ENCODE results near the gene NRG2.

The NRG2 gene

GRCh38 chr5:139859013-139859412 is 184.1 kb downstream of the NRG2 start:
- TF ChIP-seq REST (IDR thresholded peaks at IDR 0.05; ENCODE audit: insufficient read depth in 1 of 2, low read depth in 2 of 2, low read length in 2 of 2) (no peak), POLR2AphosphoS5 (IDR thresholded peaks at IDR 0.05; ENCODE audit: low read depth, low read length) (no peak), FOXP2 (optimal IDR thresholded peaks at IDR 0.05; ENCODE audit: borderline replicate concordance, extremely low read depth, extremely low read length, insufficient read depth) (no peak), TAF1 (IDR thresholded peaks at IDR 0.05; ENCODE audit: borderline replicate concordance, insufficient read depth, low read length) (no peak), SIN3A (IDR thresholded peaks at IDR 0.05; ENCODE audit: borderline replicate concordance, insufficient read depth, low read length) (no peak)

GRCh38 chr5:139856714-139857113 is 186.4 kb downstream of the NRG2 start:
- no peak for TF ChIP-seq SIN3A (IDR thresholded peaks at IDR 0.05; ENCODE audit: borderline replicate concordance, insufficient read depth, low read length)
- no peak for TF ChIP-seq REST (IDR thresholded peaks at IDR 0.05; ENCODE audit: insufficient read depth in 1 of 2, low read depth in 2 of 2, low read length in 2 of 2)
- TF ChIP-seq FOXP2 (optimal IDR thresholded peaks at IDR 0.05; ENCODE audit: borderline replicate concordance, extremely low read depth, extremely low read length, insufficient read depth): no peak
- no peak for TF ChIP-seq POLR2AphosphoS5 (IDR thresholded peaks at IDR 0.05; ENCODE audit: low read depth, low read length)
- no peak for TF ChIP-seq TAF1 (IDR thresholded peaks at IDR 0.05; ENCODE audit: borderline replicate concordance, insufficient read depth, low read length)

GRCh38 chr5:139855946-139856540 is 187.1 kb downstream of the NRG2 start:
- TF ChIP-seq POLR2AphosphoS5 (IDR thresholded peaks at IDR 0.05; ENCODE audit: low read depth, low read length) (no peak), REST (IDR thresholded peaks at IDR 0.05; ENCODE audit: insufficient read depth in 1 of 2, low read depth in 2 of 2, low read length in 2 of 2) (no peak), TAF1 (IDR thresholded peaks at IDR 0.05; ENCODE audit: borderline replicate concordance, insufficient read depth, low read length) (no peak), FOXP2 (optimal IDR thresholded peaks at IDR 0.05; ENCODE audit: borderline replicate concordance, extremely low read depth, extremely low read length, insufficient read depth) (no peak), SIN3A (IDR thresholded peaks at IDR 0.05; ENCODE audit: borderline replicate concordance, insufficient read depth, low read length) (no peak)

- TF ChIP-seq POLR2AphosphoS5 (IDR thresholded peaks at IDR 0.05; ENCODE audit: low read depth, low read length) (no peak), REST (IDR thresholded peaks at IDR 0.05; ENCODE audit: insufficient read depth in 1 of 2, low read depth in 2 of 2, low read length in 2 of 2) (no peak), SIN3A (IDR thresholded peaks at IDR 0.05; ENCODE audit: borderline replicate concordance, insufficient read depth, low read length) (no peak), FOXP2 (optimal IDR thresholded peaks at IDR 0.05; ENCODE audit: borderline replicate concordance, extremely low read depth, extremely low read length, insufficient read depth) (no peak), TAF1 (IDR thresholded peaks at IDR 0.05; ENCODE audit: borderline replicate concordance, insufficient read depth, low read length) (no peak)
These were observed 187.6 kb downstream of the NRG2 start for GRCh38 chr5:139855451-139855850.

Data from PFSK-1 (cell line).